NCI-H2081 (cell line): ENCODE data around the gene LRRC53.

Experiments
- DNase-seq, 2 experiments: peaks; one replicate each; lab custom pipeline; 2025; lab: John Stamatoyannopoulos, UW

Gene LRRC53

GRCh38 chr1:74496669-74497068 is 15.7 kb downstream of the LRRC53 start:
- DNase-seq, result no peak

GRCh38 chr1:74486036-74486435 is 26.4 kb downstream of the LRRC53 start:
- no peak for DNase-seq

- DNase-seq, result no peak
Measured at GRCh38 chr1:74485622-74486021, 26.8 kb downstream of the LRRC53 start.

GRCh38 chr1:74481607-74482006 is 30.8 kb downstream of the LRRC53 start:
- no peak for DNase-seq

- DNase-seq, result no peak
Measured at GRCh38 chr1:74480068-74480467, 32.3 kb downstream of the LRRC53 start.

GRCh38 chr1:74478979-74479378 is 33.4 kb downstream of the LRRC53 start:
- DNase-seq, result peak in 1 of 2 experiments; percentile 8

GRCh38 chr1:74474585-74474984 is 37.8 kb downstream of the LRRC53 start:
- no peak for DNase-seq

GRCh38 chr1:74471470-74471869 is 40.9 kb downstream of the LRRC53 start:
- DNase-seq, result no peak

- DNase-seq, result no peak
Measured at GRCh38 chr1:74470936-74471335, 41.5 kb downstream of the LRRC53 start.

GRCh38 chr1:74470251-74470650 is 42.2 kb downstream of the LRRC53 start:
- no peak for DNase-seq

- peak; percentile 67 to 78 for DNase-seq
Measured at GRCh38 chr1:74468982-74469603, 43.3 kb downstream of the LRRC53 start.

GRCh38 chr1:74467786-74468377 is 44.5 kb downstream of the LRRC53 start:
- peak; percentile 79 to 91 for DNase-seq

- DNase-seq, result no peak
Measured at GRCh38 chr1:74465193-74465681, 47.2 kb downstream of the LRRC53 start.

- DNase-seq, result no peak
Measured at GRCh38 chr1:74464037-74464436, 48.4 kb downstream of the LRRC53 start.

GRCh38 chr1:74463333-74463988 is 49.0 kb downstream of the LRRC53 start:
- no peak for DNase-seq

- no peak for DNase-seq
Measured at GRCh38 chr1:74457253-74457652, 55.2 kb downstream of the LRRC53 start.

- DNase-seq, result no peak
Measured at GRCh38 chr1:74455390-74455789, 57.0 kb downstream of the LRRC53 start.

GRCh38 chr1:74453277-74453676 is 59.1 kb downstream of the LRRC53 start:
- no peak for DNase-seq

- no peak for DNase-seq
Measured at GRCh38 chr1:74452035-74452434, 60.4 kb downstream of the LRRC53 start.

GRCh38 chr1:74437035-74437434 is 75.4 kb downstream of the LRRC53 start:
- no peak for DNase-seq

GRCh38 chr1:74436078-74436477 is 76.3 kb downstream of the LRRC53 start:
- DNase-seq, result no peak

- DNase-seq, result no peak
Measured at GRCh38 chr1:74434321-74434720, 78.1 kb downstream of the LRRC53 start.

GRCh38 chr1:74432325-74432724 is 80.1 kb downstream of the LRRC53 start:
- peak in 1 of 2 experiments; percentile 5 for DNase-seq
